Sigmoid colon (tissue), 7 donors: ENCODE results near the gene C4orf46. TPM values are rescaled to one million over a fixed set of nuclear protein-coding genes. Genes with fewer than 3 reads are reported as not detected.

Experiments
- DNase-seq: peaks from one replicate; pipeline ENCODE4 v3.0.0-alpha.2; 2019
- H3K27ac ChIP-seq, 4 donors: fragments of 200-600 bp; sonication (generic); one replicate each; pipeline ENCODE4 v1.5.1; 2016 to 2019; ENCODE audit warnings: mild to moderate bottlenecking in 1 of 4
- H3K27me3 ChIP-seq, 3 donors: fragments of 200-600 bp; sonication (generic); one replicate each; pipeline ENCODE4 v1.5.1; 2019; ENCODE audit warnings: mild to moderate bottlenecking in 1 of 3
- H3K36me3 ChIP-seq, 4 donors: fragments of 200-600 bp; sonication (generic); one replicate each; pipeline ENCODE4 v1.5.1; 2016 to 2019
- H3K4me1 ChIP-seq, 4 donors: fragments of 200-600 bp; sonication (generic); one replicate each; pipeline ENCODE4 v1.5.1; 2017 to 2019
- H3K4me3 ChIP-seq, 4 donors: fragments of 200-600 bp; sonication (generic); one replicate each; pipeline ENCODE4 v1.5.1; 2017 to 2019; ENCODE audit warnings: mild to moderate bottlenecking in 2 of 4, moderate library complexity in 1 of 4
- H3K9me3 ChIP-seq, 4 donors: fragments of 200-600 bp in 3 of 4; sonication (generic) in 3 of 4; one replicate each; pipeline versions ENCODE4 v1.5.1 to v1.6.1; 2013 to 2019
- EP300 ChIP-seq, 4 donors: sonication (generic); formaldehyde crosslinking; IDR thresholded peaks; one replicate each; pipeline ENCODE4 v1.6.1; 2017; ENCODE audit warnings: antibody characterized with exemption in 4 of 4
- POLR2A ChIP-seq, 2 donors: fragments of 450-650 bp; IDR thresholded peaks; one replicate each; pipeline ENCODE4 v1.6.1; 2016; ENCODE audit warnings: antibody characterized with exemption in 2 of 2, mild to moderate bottlenecking in 2 of 2, moderate library complexity in 2 of 2
- POLR2AphosphoS5 ChIP-seq, 4 donors: sonication (generic); formaldehyde crosslinking; IDR thresholded peaks; one replicate each; pipeline ENCODE4 v1.6.1; 2017; ENCODE audit warnings: antibody characterized with exemption in 4 of 4
- WGBS, 2 donors: extraction: QIAGEN DNeasy Blood & Tissue Kit; methylation state at CpG; one replicate each; pipeline ENCODE4 v1.1.7; 2013; 5-methylcytosine and 5-hydroxymethylcytosine counted together
- intact Hi-C: fragments of 100-400 bp; cut with DNase I; formaldehyde crosslinking; loops from one replicate; pipeline ENCODE4 v1.15.1; 2023
- polyA plus RNA-seq, 3 donors: library from polyadenylated mRNA; stranded (reverse); fragments of 200-250 nt; gene quantifications; one replicate each; pipeline ENCODE4 v1.2.3, GENCODE V29; 2013
- total RNA-seq, 4 donors: library from RNA; depleted of rRNA; stranded (reverse); fragments of >200 nt; gene quantifications; one replicate each; pipeline ENCODE4 v1.1.0, GENCODE V29; 2016
- TF ChIP-seq, protein P1 (sequence below), 4 experiments: fragments of 450-650 bp in 3 of 4; fragments of 200-600 bp in 1 of 4; IDR thresholded peaks; one replicate each; pipeline ENCODE4 v1.5.1; 2016 to 2019; ENCODE audit warnings: antibody characterized with exemption in 4 of 4, mild to moderate bottlenecking in 3 of 4, moderate library complexity in 2 of 4
- donor health status: healthy with polysubstance abuse.
- donor health status: Bipolar disorder and iron deficiency.
- donor health status: healthy.

The C4orf46 gene
- total and polyA plus RNA-seq, 7 donors: 2.4 to 7.1 (median 3.7) TPM

DNA sequence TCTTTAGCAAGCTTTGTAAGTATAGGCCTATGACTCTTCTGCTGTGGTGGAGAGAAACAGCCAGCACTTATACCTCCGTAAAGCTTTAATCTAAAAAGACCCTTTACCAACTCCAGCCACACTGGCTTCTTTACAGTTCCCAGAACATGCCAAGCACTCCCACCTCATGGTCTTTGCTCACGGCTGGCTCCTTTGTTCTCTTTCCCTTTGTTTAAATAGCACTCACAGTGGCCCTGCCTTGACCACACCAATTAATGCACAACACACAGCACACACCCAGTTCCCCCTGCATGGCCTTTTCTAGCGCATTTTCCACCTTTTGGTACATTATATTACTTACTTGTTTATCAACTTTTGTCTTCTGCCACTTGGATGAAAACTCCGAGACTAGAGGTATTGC is 32.6 kb upstream of the C4orf46 start:
- intact Hi-C loops: no loop called here
- Histone ChIP-seq H3K4me1 (no peaks in the 10 kb centered on the region), H3K9me3 (no peaks in the 10 kb centered on the region), H3K36me3 (peaks cover 0 to 83% (median 9%) of the 10 kb centered on the region in 4 donors), H3K27ac (no peak overlapping the region), H3K27me3 (no peaks in the 10 kb centered on the region), H3K4me3 (no peak overlapping the region)
- WGBS, 2 donors: 90 to 93% methylated on average over 4 of the region's 4 CpGs
- no peak for TF ChIP-seq POLR2A (IDR thresholded peaks at IDR 0.05)
- TF ChIP-seq POLR2AphosphoS5 (IDR thresholded peaks at IDR 0.05): no peak
- TF ChIP-seq EP300 (IDR thresholded peaks at IDR 0.05): no peak
- TF ChIP-seq, protein P1, sequence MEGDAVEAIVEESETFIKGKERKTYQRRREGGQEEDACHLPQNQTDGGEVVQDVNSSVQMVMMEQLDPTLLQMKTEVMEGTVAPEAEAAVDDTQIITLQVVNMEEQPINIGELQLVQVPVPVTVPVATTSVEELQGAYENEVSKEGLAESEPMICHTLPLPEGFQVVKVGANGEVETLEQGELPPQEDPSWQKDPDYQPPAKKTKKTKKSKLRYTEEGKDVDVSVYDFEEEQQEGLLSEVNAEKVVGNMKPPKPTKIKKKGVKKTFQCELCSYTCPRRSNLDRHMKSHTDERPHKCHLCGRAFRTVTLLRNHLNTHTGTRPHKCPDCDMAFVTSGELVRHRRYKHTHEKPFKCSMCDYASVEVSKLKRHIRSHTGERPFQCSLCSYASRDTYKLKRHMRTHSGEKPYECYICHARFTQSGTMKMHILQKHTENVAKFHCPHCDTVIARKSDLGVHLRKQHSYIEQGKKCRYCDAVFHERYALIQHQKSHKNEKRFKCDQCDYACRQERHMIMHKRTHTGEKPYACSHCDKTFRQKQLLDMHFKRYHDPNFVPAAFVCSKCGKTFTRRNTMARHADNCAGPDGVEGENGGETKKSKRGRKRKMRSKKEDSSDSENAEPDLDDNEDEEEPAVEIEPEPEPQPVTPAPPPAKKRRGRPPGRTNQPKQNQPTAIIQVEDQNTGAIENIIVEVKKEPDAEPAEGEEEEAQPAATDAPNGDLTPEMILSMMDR (IDR thresholded peaks at IDR 0.05): no peak
- no peak for DNase-seq

GRCh38 chr4:158688813-158689212 is 17.1 kb upstream of the C4orf46 start:
- H3K36me3 ChIP-seq: peaks cover 0 to 74% (median 9%) of the 10 kb centered on the region in 4 donors
- no peak overlapping the region for H3K4me3 ChIP-seq
- 59 to 86% methylated on average over 1 of the region's 1 CpG for WGBS, 2 donors
- H3K4me1 ChIP-seq: no peaks in the 10 kb centered on the region
- no peak overlapping the region for H3K27ac ChIP-seq
- no peak for TF ChIP-seq POLR2A (IDR thresholded peaks at IDR 0.05)
- intact Hi-C loops: no loop called here
- H3K9me3 ChIP-seq: no peaks in the 10 kb centered on the region
- DNase-seq: no peak
- H3K27me3 ChIP-seq: no peaks in the 10 kb centered on the region

DNA sequence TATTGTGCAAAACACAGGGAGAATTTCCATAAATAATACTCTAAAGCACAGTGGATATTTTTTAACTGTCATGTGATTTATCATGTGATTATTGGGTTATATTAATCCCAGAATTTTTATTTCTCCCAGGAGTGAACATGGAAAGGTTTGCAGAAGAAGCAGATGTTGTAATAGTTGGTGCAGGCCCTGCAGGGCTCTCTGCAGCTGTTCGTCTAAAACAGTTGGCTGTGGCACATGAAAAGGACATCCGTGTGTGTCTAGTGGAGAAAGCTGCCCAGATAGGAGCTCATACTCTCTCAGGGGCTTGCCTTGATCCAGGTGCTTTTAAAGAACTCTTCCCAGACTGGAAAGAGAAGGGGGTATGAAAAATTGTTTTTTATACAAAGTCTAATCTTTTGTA is 10.4 kb upstream of the C4orf46 start:
- intact Hi-C loops: no loop called here
- Histone ChIP-seq H3K4me3 (no peak overlapping the region), H3K9me3 (no peaks in the 10 kb centered on the region), H3K27me3 (no peaks in the 10 kb centered on the region), H3K27ac (no peak overlapping the region), H3K36me3 (peaks cover 0 to 60% (median 4%) of the 10 kb centered on the region in 4 donors), H3K4me1 (no peaks in the 10 kb centered on the region)
- no peak for DNase-seq
- TF ChIP-seq POLR2A (IDR thresholded peaks at IDR 0.05) (no peak), POLR2AphosphoS5 (IDR thresholded peaks at IDR 0.05) (no peak), EP300 (IDR thresholded peaks at IDR 0.05) (no peak)
- TF ChIP-seq, protein P1 (IDR thresholded peaks at IDR 0.05): no peak
- WGBS, 2 donors: 68 to 70% methylated on average over 2 of the region's 2 CpGs

DNA sequence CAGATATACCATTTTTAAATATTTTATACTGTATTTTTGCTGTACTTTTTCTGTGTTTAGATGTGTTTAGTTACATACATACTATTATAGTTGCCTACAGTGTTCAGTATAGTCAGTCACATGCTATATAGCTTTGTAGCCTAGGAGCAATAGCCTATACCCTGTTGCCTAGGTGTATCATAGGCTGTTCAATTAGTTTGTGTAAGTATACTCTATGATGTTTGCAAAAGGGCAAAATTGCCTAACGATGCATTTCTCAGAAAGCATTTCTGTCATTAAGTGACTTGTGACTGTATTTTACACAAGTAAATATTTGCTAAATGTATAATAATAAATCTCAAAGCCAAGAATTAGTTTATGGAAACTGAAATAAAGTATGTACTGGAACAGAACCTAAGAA is 9.9 kb upstream of the C4orf46 start:
- Histone ChIP-seq H3K4me1 (no peaks in the 10 kb centered on the region), H3K9me3 (no peaks in the 10 kb centered on the region), H3K36me3 (peaks cover 0 to 55% (median 4%) of the 10 kb centered on the region in 4 donors), H3K27ac (no peak overlapping the region), H3K4me3 (no peak overlapping the region), H3K27me3 (no peaks in the 10 kb centered on the region)
- no peak for DNase-seq
- TF ChIP-seq EP300 (IDR thresholded peaks at IDR 0.05) (no peak), POLR2A (IDR thresholded peaks at IDR 0.05) (no peak), POLR2AphosphoS5 (IDR thresholded peaks at IDR 0.05) (no peak)
- TF ChIP-seq, protein P1 (IDR thresholded peaks at IDR 0.05): no peak
- intact Hi-C loops: no loop called here
- 9 to 57% methylated on average over 1 of the region's 1 CpG for WGBS, 2 donors

GRCh38 chr4:158678767-158679166 is 7.1 kb upstream of the C4orf46 start:
- TF ChIP-seq EP300 (IDR thresholded peaks at IDR 0.05): no peak
- TF ChIP-seq, protein P1 (IDR thresholded peaks at IDR 0.05): no peak
- TF ChIP-seq POLR2AphosphoS5 (IDR thresholded peaks at IDR 0.05): no peak
- no peak for TF ChIP-seq POLR2A (IDR thresholded peaks at IDR 0.05)
- H3K27me3 ChIP-seq: no peaks in the 10 kb centered on the region
- H3K36me3 ChIP-seq: peaks cover 0 to 32% (median 0%) of the 10 kb centered on the region in 4 donors
- intact Hi-C loops: no loop called here
- H3K9me3 ChIP-seq: no peaks in the 10 kb centered on the region
- H3K4me1 ChIP-seq: peaks cover 0 to 7% (median 4%) of the 10 kb centered on the region in 4 donors
- no peak overlapping the region for H3K27ac ChIP-seq
- 39 to 79% methylated on average over 2 of the region's 2 CpGs for WGBS, 2 donors
- H3K4me3 ChIP-seq: no peak overlapping the region
- no peak for DNase-seq
